Tibial nerve (tissue), 4 donors: Measurements from ENCODE around the gene EYA2. TPM values are rescaled to one million over a fixed set of nuclear protein-coding genes. Genes with fewer than 3 reads are reported as not detected.

ENCODE experiments used
- DNase-seq, 2 donors: peaks; one replicate each; pipeline ENCODE4 v3.0.0-alpha.2; 2019; ENCODE audit warnings: low spot score in 2 of 2
- H3K27ac ChIP-seq, 4 donors: fragments of 200-600 bp; sonication (generic) in 3 of 4; one replicate each; pipeline ENCODE4 v1.5.1; 2017 to 2019; ENCODE audit warnings: mild to moderate bottlenecking in 1 of 4
- H3K27me3 ChIP-seq, 2 donors: fragments of 200-600 bp; sonication (generic) in 1 of 2; one replicate each; pipeline versions ENCODE4 v1.5.1 to v1.6.0; 2017 to 2019
- H3K36me3 ChIP-seq, 3 donors: fragments of 200-600 bp; sonication (generic); one replicate each; pipeline ENCODE4 v1.5.1; 2018 to 2019
- H3K4me1 ChIP-seq, 4 donors: fragments of 200-600 bp; sonication (generic) in 3 of 4; one replicate each; pipeline ENCODE4 v1.5.1; 2017 to 2019
- H3K4me3 ChIP-seq, 4 donors: fragments of 200-600 bp; sonication (generic) in 3 of 4; one replicate each; pipeline ENCODE4 v1.5.1; 2017 to 2019; ENCODE audit warnings: mild to moderate bottlenecking in 1 of 4, moderate library complexity in 1 of 4
- H3K9me3 ChIP-seq, 4 donors: fragments of 200-600 bp; sonication (generic) in 3 of 4; one replicate each; pipeline ENCODE4 v1.5.1; 2017 to 2019
- CTCF ChIP-seq, 5 experiments: fragments of 200-600 bp in 3 of 5; fragments of 450-650 bp in 2 of 5; sonication (generic) in 3 of 5; IDR thresholded peaks; one replicate each; pipeline ENCODE4 v1.5.1; 2016 to 2019; ENCODE audit warnings: antibody characterized with exemption in 5 of 5, mild to moderate bottlenecking in 3 of 5, moderate library complexity in 2 of 5
- EP300 ChIP-seq, 2 donors: sonication (generic); formaldehyde crosslinking; IDR thresholded peaks; one replicate each; pipeline ENCODE4 v1.6.1; 2017; ENCODE audit warnings: antibody characterized with exemption in 2 of 2, mild to moderate bottlenecking in 1 of 2
- POLR2A ChIP-seq, 2 donors: fragments of 450-650 bp; IDR thresholded peaks; one replicate each; pipeline ENCODE4 v1.6.1; 2017; ENCODE audit warnings: antibody characterized with exemption in 2 of 2, mild to moderate bottlenecking in 2 of 2, moderate library complexity in 2 of 2
- WGBS, 2 donors: methylation state at CpG; one replicate each; pipeline ENCODE4 v1.1.5; 2018; 5-methylcytosine and 5-hydroxymethylcytosine counted together
- total RNA-seq, 4 donors: library from RNA; depleted of rRNA; stranded (reverse); fragments of >200 nt; gene quantifications; one replicate each; pipeline ENCODE4 v1.1.0, GENCODE V29; 2016

Gene EYA2
- 10 to 100 TPM; 13.8 to 25.5 (median 20.2) TPM for total RNA-seq

DNA sequence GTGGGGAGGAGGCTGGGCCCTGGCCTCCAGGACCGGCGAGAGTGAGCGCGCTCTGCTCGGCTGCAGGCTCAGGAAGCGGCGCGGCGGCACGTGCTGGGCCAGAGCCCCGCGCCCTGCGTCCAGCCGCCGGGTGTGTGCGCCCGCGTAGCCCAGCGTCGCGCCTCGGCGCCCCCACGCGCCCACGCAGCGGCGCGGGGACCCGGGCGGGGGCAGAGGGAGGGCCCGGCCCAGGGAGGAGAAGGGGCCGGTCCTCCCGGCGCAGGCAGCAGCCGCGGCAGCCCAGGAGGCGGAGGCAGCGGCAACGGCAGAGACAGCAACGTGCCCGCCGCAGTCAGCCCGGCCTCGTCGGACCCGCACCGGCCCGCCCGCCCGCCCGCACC lies at the start of gene EYA2:
Gene EYA2 (plus strand): TSS at position 265 of the 380 bp plus-strand sequence. CDS start 95,168 bp downstream, outside the sequence.
- Histone ChIP-seq H3K36me3 (no peaks in the 10 kb centered on the region), H3K27ac (peak within 1 kb of the TSS; percentile 6 to 89 (median 64)), H3K4me1 (peaks cover 0 to 33% (median 2%) of the 10 kb centered on the region in 4 donors), H3K4me3 (peak within 1 kb of the TSS; percentile 35 to 88 (median 66)), H3K9me3 (peaks cover 0 to 12% (median 4%) of the 10 kb centered on the region in 4 donors), H3K27me3 (no peaks in the 10 kb centered on the region)
- WGBS, 2 donors, result 1% methylated on average over 24 of the region's 52 CpGs; no CpG with 5 or more reads in 1 of the 2 donors
- DNase-seq, result no peak
- TF ChIP-seq CTCF (IDR thresholded peaks at IDR 0.05), result no peak
- no peak for TF ChIP-seq EP300 (IDR thresholded peaks at IDR 0.05)
- TF ChIP-seq POLR2A (IDR thresholded peaks at IDR 0.05), result peak in 1 of 2 donors; percentile 24

DNA sequence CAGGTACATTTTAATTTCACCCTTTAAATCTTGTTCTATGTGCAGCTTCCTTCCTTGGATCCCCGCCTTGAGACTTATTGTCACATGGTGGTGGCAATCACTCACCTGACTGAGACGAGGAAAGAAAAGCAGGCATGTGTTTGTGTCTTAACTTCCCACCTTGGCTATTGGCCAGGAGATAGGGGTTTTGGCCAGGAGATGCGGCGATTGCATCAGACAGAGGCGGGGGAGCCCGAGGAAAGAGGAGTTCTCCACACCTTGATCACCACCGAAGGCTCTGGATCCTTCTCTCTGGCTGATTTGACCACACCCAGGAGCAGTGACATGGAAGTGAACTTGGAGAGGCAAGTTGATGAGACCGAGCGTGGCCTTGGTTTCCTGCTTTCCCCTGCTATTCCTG lies 49.7 kb upstream of the EYA2 start:
- Histone ChIP-seq H3K9me3 (peaks cover 0 to 5% (median 0%) of the 10 kb centered on the region in 4 donors), H3K27ac (no peak overlapping the region), H3K4me1 (no peaks in the 10 kb centered on the region), H3K27me3 (no peaks in the 10 kb centered on the region), H3K4me3 (no peak overlapping the region), H3K36me3 (no peaks in the 10 kb centered on the region)
- WGBS, 2 donors, result 86 to 90% methylated on average over 9 of the region's 9 CpGs
- no peak for DNase-seq
- TF ChIP-seq EP300 (IDR thresholded peaks at IDR 0.05) (no peak), CTCF (IDR thresholded peaks at IDR 0.05) (no peak), POLR2A (IDR thresholded peaks at IDR 0.05) (no peak)

- TF ChIP-seq EP300 (IDR thresholded peaks at IDR 0.05) (no peak), CTCF (IDR thresholded peaks at IDR 0.05) (no peak), POLR2A (IDR thresholded peaks at IDR 0.05) (no peak)
- peaks cover 0 to 5% (median 0%) of the 10 kb centered on the region in 4 donors for H3K9me3 ChIP-seq
- no peak overlapping the region for H3K4me3 ChIP-seq
- DNase-seq, result no peak
- no peaks in the 10 kb centered on the region for H3K36me3 ChIP-seq
- no peaks in the 10 kb centered on the region for H3K4me1 ChIP-seq
- peaks cover 0 to 4% of the 10 kb centered on the region in 2 donors for H3K27me3 ChIP-seq
- 72 to 95% methylated on average over 4 of the region's 4 CpGs for WGBS, 2 donors
- no peak overlapping the region for H3K27ac ChIP-seq
Observed at GRCh38 chr20:46849269-46849668, 45.4 kb upstream of the EYA2 start.

DNA sequence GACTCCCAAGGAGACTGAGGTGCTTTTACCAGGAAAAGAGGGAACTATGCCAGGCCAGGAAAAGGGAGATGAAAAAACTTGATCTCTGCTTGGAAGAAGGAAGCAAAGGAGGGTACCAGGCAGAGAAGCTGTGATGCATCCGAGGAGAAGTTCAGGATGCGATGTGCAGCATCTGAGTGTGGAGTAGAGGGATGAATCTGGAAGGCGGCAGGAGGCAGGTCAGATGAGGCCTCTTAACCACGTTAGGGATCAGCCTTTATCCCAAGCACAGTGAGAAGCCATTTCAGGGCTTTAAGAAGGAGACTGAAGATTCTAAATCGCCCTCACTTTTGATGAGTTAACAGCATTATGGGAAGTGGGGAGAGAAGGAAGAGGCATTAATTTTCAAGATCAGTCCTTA lies 44.9 kb upstream of the EYA2 start:
- no peaks in the 10 kb centered on the region for H3K4me1 ChIP-seq
- peaks cover 0 to 5% (median 0%) of the 10 kb centered on the region in 4 donors for H3K9me3 ChIP-seq
- peaks cover 0 to 4% of the 10 kb centered on the region in 2 donors for H3K27me3 ChIP-seq
- TF ChIP-seq EP300 (IDR thresholded peaks at IDR 0.05) (no peak), POLR2A (IDR thresholded peaks at IDR 0.05) (no peak), CTCF (IDR thresholded peaks at IDR 0.05) (no peak)
- 49 to 88% methylated on average over 5 of the region's 5 CpGs for WGBS, 2 donors
- no peak for DNase-seq
- no peak overlapping the region for H3K27ac ChIP-seq
- H3K36me3 ChIP-seq, result no peaks in the 10 kb centered on the region
- H3K4me3 ChIP-seq, result no peak overlapping the region

GRCh38 chr20:46850416-46850815 lies 44.2 kb upstream of the EYA2 start:
- DNase-seq, result no peak
- no peaks in the 10 kb centered on the region for H3K4me1 ChIP-seq
- no peaks in the 10 kb centered on the region for H3K36me3 ChIP-seq
- peaks cover 0 to 5% (median 0%) of the 10 kb centered on the region in 4 donors for H3K9me3 ChIP-seq
- H3K27me3 ChIP-seq, result peaks cover 0 to 4% of the 10 kb centered on the region in 2 donors
- no peak overlapping the region for H3K27ac ChIP-seq
- H3K4me3 ChIP-seq, result no peak overlapping the region
- no peak for TF ChIP-seq POLR2A (IDR thresholded peaks at IDR 0.05)
- TF ChIP-seq EP300 (IDR thresholded peaks at IDR 0.05), result no peak
- TF ChIP-seq CTCF (IDR thresholded peaks at IDR 0.05), result no peak
- 40 to 67% methylated on average over 10 of the region's 10 CpGs for WGBS, 2 donors
